Gastrocnemius medialis (tissue), 4 donors: Measurements from ENCODE around the gene TOR1AIP2.

Experiments
- CTCF ChIP-seq, 5 experiments: fragments of 450-650 bp in 3 of 5; fragments of 200-600 bp in 2 of 5; sonication (generic) in 2 of 5; IDR thresholded peaks in 4 of 5; conservative IDR thresholded peaks in 1 of 5; 1 replicate in 4 of 5; 2 replicates in 1 of 5; pipeline ENCODE4 v1.5.1; 2016 to 2019; ENCODE audit warnings: antibody characterized with exemption in 5 of 5, mild to moderate bottlenecking in 3 of 5, moderate library complexity in 3 of 5
- POLR2A ChIP-seq, 2 donors: fragments of 450-650 bp; IDR thresholded peaks; one replicate each; pipeline ENCODE4 v1.6.1; 2017; ENCODE audit warnings: antibody characterized with exemption in 2 of 2, mild to moderate bottlenecking in 2 of 2, moderate library complexity in 2 of 2

GRCh38 chr1:179800481-179800880 is 77.1 kb downstream of the TOR1AIP2 start:
- TF ChIP-seq CTCF (IDR thresholded peaks at IDR 0.05 in 4 of 5, conservative IDR thresholded peaks at IDR 0.05 in 1 of 5): no peak
- TF ChIP-seq POLR2A (IDR thresholded peaks at IDR 0.05): no peak
